GM19463 (cell line): ENCODE results near the gene LMTK2.

Experiments
- ATAC-seq: cut with Tn5 transposase; IDR thresholded peaks from one replicate; pipeline ENCODE4 v1.9.1; 2021; ENCODE audit warnings: mild to moderate bottlenecking, moderate library complexity; ENCODE audit not compliant: unreplicated experiment

The LMTK2 gene

DNA sequence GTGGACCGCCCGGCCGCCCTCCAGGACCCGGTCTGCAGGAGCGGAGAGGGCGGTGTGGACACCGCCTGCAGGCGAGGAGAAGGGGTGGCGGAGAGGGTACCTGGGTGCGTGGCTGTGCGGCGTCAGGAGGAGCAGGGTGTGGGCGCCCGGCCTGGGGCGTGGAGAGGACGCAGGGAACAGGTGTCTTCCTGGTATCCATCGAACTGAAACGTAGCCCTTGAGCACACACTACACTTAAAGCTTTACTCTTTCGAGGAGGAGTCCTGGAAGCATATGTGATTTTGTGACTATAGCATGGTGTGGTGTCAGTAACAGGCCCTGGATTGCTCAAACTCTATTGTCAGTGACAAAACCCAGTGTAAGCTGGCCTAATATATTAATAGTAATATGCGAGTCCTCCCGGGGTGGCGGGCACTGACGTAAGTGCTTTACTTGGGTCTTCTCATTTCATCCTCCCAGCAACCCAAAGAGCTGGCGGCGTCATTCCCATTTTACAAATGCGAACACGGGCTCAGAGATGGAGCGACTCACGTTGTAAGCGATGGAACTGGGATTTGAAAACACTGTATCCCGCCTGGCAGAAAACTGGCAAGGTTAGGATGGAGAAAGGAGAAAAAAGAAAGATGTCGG lies 145.9 kb downstream of the LMTK2 start:
- ATAC-seq, result peak; percentile 24

DNA sequence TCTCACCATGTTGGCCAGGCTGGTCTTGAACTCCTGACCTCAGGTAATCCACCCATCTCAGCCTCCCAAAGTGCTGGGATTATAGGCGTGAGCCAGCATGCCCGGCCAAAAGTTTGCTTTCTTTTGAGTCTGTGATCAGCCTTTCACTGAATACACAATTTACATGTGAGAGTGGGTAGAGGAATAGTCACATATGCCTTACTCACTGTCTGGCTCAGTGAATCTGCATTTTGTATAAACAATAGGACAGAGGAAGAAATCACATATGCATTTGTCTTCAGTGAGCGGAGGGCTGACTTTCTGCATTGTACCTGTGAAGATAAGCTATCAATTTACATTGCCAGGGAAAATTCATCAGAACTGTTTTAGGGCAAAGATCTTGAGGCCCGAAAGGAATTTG lies 147.9 kb downstream of the LMTK2 start:
- ATAC-seq, result no peak

DNA sequence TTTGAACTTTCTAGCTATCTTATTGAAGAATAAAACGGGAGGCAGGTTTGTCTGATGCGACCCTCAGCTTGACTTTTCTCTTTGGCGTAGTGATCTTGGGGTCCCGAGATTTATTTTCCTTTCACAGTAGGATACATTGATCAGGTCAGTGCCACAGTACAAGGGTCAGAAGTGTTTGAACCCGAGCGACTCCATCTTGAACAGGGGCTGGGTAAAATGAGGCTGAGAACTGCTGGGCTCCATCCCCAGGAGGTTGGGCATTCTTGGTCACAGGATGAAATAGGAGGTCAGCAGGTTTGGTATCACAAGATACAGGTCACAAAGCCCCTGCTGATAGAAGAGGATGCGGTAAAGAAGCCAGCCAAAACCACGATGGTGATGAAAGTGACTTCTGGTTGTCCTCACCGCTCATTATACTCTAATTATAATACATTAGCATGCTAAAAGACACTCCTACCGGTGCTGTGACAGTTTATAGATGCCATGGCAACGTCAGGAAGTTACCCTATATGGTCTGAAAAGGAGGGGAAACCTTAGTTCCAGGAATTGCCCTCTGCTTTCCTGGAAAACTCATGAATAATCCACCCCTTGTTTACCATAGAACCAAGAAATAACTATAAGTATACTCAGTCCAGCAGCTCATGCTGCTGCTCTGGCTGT lies 148.4 kb downstream of the LMTK2 start:
- no peak for ATAC-seq

DNA sequence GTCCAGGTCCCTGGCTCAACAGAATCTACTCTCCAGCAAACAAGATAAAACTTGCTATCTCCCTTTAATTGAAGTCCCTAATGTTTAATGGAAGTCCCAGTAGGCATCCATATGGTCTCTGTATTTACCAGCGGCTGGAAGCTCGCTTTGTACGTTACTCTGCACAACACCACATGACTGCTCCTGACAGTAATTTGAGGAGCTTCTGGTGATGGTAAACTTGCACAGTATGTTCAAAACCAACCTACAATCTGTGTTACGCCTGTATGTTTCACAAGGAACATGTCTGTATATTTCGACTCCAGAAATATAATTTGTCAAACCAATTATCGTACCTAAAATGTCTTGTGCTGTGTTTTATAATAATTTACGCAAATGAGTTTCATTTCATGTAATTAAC lies 149.8 kb downstream of the LMTK2 start:
- no peak for ATAC-seq

DNA sequence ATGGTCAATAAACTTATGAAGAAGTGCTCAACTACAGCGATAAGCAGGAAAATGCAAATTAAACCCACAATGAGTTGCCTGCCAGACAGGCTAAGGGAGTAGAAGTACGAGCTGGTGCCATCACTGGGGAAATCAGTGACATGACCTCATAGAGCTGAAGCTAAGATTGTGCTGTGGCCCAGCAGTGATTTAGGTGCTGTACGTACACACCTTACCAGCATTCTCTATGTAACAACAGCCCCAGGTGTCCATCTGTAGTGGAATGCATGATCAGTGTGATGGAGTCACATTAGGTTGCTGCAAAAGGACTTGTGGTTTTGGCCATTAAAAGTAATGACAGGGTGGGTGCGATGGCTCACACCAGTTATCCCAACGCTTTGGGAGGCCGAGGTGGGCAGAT lies 151.0 kb downstream of the LMTK2 start:
- no peak for ATAC-seq
